GM18502 (cell line): Measurements from ENCODE around the gene VMP1.
"Not testable (repeated sequence)": the region's sequence is repeated elsewhere in the genome, so short reads cannot be mapped to it uniquely, and the experiment has no call there.

Experiments
- ATAC-seq: cut with Tn5 transposase; IDR thresholded peaks from one replicate; pipeline ENCODE4 v1.9.1; 2021; ENCODE audit warnings: mild to moderate bottlenecking; ENCODE audit not compliant: unreplicated experiment, poor library complexity

Gene VMP1

DNA sequence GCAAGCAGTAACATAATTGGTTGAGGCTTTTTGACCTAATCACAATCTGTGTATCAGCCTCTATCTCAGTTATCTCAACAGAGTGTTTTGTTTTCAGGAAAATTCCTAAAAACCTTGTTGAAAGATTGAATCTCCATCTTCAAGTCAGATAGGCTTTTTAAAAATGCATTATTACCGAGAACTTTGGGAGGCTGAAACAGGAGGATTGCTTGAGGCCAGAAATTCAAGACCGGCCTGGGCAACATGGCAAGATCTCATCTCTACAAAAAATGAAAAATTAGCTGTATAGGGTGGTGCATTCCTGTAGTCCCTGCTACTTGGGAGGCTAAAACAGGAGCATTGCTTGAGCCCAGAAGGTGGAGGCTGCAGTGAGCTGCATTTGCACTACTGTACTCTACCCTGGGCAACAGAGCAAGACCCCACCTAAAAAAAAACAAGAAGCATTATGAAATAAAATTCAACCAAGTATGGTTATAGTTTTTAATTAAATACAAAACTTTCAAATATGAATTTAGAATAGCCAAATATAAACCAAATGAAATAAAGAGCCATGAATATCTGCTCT, 68.4 kb downstream of the VMP1 start:
- ATAC-seq: no peak

DNA sequence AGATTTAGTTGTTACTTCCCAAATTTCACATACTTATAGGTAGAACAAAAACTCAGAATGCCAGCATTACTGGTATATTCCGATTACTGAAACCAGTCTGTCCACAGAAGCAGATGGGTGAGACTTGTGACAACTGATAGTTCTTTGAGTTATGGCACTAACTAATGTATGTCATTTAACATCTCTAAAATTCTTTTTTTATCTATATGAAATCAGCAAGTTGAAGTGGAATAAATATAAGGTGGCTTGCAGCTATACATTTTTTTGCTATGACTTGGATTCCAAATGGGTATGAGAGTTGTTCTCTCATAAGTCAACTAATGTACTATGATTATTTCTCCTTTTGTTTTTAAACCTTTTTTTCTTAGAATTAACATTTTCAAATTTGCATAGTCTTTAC, 69.1 kb downstream of the VMP1 start:
- no peak for ATAC-seq

DNA sequence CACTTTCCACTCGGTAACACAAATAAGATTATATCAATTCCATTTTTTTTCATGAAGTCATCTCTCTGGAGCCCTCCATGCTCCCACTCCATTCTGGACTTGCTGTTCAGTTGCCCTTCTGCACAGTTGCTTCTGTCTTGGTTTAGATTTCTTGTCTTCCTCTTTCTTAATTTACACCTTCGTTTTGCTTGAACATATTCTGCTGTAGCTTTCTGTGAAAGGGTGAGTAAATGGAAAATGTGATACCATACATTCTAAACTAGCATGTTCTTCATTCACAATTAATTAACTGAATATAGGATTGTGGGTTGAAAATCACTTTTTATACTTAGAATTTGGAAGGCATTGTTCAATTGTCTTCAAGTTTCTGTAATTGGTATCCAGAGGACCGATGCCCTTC, 69.6 kb downstream of the VMP1 start:
- ATAC-seq: no peak

DNA sequence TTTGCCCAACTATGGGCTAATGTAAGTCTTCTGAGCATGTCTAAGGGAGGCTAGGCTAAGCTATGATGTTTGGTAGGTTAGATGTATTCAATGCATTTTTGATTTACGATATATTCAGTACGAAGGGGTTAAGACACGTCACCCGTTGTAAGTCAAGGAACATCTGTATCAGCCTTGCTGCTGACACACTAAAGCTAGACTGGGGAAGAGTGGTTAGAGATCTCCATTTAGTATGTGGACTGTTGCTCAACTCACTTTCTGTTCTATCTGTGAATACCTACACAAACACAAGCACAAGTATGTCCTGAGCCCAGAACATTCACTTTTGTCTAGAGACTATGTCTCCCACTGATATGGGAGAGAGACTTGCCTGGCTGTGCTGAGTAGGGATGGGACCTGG, 71.5 kb downstream of the VMP1 start:
- ATAC-seq: no peak

DNA sequence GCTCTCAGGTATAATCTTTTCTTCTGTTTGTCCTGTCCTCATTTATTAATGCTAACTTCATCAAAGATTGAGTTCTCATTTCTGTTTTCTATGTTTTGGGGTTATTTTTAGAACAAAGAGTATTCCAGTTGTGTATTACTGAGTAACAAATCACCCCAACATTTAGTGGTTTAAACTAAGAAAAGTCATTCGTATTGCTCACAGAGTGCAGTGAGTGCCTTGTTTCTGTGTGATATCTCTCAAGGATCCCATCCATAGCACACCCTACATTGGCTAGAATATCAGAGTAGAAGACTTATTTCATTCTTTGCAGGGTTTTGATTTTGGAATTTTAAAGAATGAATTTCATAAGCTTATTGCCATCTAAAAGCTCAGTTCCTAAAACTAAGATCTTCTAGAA, 72.1 kb downstream of the VMP1 start:
- no peak for ATAC-seq

DNA sequence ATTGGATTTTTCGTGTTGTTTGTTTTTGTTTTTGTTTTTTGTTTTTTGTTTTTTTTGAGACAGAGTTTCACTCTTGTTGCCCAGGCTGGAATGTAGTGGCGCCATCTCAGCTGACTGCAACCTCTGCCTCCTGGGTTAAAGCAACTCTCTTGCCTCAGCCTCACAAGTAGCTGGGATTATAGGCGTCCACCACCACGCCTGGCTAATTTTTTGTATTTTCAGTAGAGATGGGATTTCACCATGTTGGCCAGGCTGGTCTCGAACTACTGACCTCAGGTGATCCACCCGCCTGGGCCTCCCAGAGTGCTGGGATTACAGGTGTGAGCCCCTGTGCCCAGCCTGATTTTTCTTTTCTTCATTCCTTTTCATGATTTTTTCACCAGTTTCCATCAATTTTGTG, 73.1 kb downstream of the VMP1 start:
- not testable (repeated sequence) for ATAC-seq

DNA sequence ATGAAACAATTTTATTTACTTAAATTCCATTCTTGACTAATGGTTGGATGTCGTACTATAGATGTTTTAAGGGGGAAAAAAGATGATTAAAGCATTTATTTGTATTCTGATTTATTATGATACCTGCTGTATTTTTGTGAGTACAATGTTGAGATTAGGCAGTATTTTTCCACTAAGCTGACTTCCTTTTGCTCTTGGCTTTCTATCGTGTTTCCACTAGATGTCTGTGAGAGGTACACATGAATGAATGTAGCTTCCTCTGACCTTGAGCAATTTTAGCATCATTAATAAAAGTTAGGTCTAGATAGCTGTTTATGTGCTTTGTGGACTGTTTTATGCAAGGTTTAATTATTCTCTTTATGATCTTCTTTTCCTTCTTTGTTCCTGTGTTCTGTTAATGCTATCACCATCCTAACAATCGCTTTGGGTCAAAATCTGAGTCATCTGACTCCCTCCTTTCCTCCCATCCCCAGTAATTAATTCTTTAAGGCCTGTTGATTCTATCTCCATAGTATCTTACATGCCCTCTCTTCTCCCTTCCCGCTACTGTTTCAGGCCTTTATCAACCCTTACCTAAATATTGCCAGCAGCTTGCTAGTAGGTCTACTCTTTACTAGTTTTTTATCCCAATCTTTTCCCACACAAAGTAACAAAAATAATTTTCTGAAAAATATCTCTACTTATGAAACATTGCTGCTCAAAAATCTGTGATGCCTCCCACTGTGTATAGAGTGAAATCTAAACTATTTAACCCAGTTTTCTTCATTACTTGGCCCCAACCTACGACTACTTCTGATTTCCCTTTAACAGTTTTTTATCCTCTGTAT, 76.0 kb downstream of the VMP1 start:
- no peak for ATAC-seq

DNA sequence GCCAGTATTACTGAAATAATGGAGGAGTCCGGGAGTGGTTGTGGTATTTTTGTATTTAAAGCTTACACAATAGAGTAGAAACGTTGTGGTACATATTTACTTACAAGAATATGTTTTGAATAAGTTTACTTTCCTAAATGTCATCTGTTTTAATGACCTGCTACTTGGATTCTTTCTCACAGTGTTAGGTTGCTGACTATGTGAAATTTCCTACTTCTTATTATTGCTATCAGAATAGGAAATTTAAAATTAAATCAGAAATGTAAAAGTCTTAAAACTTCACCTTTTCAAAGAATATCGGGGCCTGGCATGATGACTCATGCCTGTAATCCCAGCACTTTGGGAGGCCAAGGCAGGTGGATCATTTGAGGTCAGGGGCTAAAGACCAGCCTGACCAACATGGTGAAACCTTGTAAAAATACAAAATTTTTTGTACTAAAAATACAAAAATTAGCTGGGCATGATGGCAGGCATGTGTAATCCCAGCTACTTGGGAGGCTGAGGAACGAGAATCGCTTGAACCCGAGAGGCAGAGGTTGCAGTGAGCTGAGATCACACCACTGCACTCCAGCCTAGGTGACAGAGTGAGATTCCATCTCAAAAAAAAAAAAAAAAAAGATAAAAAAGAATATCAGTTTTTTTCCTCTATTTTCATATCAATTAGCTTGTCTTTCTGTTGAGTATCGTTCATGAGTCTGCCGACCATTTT, 77.8 kb downstream of the VMP1 start:
- ATAC-seq: no peak

DNA sequence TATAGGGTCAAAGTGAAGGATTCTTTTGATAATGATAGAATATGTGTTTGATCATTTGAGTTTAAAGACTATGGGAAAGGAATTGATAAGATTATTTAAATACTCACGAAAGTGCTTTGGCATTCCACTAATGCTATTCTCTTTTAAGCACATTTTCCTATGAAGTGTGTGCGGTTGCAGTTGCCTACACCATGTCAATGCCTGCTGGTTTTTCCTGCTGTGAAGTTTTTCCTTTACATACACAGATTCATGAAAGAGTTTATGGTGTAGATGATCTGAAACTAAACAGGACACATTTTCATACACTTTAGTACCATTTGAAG, 78.7 kb downstream of the VMP1 start:
- ATAC-seq: no peak

DNA sequence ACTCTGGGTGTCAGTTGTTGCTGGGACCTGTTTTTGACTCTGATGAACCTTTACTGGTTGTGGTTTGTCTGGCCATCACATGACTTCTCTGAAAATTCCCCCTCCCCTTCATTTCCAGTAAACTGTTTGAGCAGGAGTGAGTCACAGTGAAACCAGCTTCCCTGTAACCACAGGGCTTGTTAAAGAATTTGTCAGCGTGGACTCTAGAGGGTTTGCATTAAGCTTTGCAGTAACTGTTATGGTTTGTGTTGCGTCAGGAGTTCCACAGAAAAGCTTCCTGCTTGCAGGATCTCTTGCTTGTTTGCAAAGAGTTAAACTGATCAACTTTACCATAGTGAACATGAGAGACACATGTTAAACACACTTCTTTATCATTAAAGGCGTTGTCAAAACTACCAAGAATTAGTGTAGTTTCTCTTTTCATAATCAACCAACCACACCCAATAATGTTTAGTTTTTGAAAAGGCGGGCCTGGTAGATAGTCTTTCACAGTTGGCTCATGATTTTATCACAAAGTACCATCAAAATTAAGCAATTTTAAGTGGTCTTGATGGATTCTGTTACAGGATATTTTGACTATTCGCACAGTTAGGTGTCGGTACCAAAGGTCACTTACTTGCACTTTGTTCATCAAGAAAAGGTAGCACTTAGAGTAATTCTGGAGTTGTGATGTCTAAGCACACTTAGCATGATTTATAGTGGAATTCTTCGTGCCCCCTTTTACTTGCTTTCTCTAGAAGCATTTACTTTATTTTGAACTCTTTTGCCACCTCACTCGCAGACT, 79.3 kb downstream of the VMP1 start:
- ATAC-seq: peak; percentile 90

DNA sequence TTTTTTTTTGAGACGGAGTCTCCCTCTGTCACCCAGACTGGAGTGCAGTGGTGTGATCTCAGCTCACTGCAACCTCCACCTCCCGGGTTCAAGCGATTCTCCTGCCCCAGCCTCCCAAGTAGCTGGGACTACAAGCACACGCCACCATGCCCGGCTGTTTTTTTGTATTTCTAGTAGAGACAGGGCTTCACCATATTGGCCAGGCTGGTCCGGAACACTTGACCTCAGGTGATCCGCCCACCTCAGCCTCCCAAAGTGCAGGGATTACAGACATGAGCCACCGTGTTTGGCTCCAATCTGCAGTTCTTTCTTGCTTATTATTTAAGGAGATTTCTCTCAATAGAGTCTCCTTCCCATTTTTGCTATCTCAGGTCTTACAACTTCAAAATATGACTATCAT, 82.4 kb downstream of the VMP1 start:
- not testable (repeated sequence) for ATAC-seq

DNA sequence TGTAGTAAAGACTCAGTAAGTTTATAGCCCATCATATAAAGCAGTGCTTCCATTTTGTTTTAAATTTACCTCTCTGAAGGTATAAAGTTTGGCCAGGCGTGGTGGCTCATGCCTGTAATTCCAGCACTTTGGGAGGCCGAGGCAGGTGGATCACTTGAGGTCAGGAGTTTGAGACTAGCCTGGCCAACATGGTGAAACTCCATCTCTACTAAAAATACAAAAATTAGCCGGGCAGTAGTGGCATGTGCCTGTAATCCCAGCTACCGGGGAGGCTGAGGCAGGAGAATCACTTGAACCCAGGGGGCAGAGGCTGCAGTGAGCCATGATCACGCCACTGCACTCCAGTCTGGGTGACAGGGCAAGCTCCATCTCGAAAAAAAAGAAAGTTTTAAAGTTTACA, 83.0 kb downstream of the VMP1 start:
- not testable (repeated sequence) for ATAC-seq

DNA sequence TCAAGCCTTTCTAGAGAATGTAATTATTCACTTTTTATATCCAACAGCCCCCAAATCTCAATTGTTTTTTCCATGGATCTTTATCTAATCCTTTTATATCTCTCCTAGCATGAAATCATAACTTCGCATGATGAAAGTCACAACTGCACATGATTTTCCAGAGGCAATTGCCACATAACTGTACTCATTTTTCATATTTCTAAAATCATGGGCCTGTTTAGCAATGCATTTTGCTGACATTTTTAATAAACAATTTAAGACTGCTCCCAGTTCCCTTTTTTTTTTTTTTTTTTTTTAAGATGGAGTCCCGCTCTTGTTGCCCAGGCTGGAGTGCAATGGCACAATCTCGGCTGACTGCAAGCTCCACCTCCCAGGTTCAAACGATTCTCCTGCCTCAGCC, 83.5 kb downstream of the VMP1 start:
- no peak for ATAC-seq

DNA sequence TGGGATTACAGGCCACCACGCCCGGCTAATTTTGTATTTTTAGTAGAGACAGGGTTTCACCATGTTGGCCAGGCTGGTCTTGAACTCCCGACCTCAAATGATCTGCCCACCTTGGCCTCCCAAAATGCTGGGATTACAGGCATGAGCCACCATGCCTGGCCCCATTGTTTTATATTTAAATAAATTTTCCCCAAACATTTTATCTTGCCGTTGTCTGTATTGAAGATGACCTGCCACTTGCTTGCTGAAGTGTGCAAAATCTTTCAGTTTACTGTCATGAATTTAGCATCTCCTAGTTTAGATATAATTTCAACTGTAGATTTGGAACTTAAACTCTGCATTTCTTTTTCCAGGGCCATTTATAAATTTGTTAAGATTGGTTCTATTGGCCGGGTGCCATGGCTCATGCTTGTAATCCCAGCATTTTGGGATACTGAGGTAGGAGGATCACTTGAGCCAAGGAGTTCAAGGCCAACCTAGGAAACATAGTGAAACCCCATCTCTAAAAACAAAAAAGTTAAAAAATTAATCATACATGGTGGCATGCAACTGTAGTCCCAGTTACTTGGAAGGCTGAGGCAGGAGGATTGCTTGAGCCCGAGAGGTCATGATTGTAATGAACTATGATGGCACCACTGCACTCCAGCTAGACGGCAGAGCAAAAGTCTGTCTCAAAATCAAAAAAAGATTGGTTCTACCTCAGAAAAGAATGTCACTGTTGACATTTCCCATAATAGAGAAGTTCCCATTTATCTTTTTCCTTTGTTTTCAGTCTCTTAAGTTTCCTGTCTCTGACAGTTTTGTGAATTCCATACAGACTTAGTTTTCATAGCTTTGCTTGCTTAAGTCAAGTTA, 84.4 kb downstream of the VMP1 start:
- ATAC-seq: no peak

DNA sequence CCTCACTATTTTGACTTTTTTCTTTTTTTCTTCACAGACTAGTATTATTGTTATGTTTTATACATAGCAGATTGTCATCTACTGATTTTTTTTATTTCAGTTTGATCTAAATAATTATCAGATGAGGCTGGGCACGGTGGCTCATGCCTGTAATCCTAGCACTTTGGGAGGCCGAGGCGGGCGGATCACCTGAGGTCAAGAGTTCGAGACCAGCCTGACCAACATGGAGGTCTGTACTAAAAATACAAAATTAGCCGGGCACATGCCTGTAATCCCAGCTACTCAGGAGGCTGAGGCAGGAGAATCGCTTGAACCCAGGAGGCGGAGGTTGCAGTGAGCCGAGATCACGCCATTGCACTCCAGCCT, 85.0 kb downstream of the VMP1 start:
- not testable (repeated sequence) for ATAC-seq

DNA sequence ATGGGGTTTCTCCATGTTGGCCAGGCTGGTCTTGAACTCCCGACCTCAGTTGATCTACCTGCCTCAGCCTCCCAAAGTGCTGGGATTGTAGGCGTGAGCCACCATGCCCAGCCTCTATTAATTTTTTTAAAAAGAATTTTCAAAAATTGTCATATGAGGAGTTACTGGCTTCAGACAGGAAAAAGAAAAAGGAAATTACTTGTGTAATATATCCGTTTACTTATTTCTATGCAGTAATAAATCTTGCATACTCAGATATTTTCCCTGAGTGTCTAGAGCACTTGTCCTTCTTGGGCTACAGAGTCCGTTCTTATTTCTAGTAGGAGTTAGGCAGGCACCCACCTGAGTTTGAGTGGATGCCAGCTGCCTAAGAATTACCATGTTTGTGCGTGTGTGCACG, 85.8 kb downstream of the VMP1 start:
- ATAC-seq: no peak

DNA sequence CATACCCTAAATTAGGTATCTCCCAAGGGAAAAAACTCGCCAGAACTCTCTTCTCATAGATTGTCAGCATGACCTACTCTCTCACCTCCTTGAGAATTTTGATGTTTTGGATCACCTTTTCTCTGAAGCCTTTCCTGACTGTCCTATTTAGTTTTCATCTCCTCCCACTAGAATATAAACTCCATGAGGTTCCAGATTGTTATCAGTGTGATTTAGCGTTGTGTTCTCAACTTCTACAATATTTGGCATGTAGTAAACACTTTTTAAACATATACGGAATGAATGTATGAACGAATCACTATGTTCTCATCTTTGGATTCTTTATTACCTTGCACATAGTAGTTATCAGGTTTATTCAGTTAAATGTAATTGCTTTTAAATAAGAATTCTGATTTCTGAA, 88.7 kb downstream of the VMP1 start:
- no peak for ATAC-seq

DNA sequence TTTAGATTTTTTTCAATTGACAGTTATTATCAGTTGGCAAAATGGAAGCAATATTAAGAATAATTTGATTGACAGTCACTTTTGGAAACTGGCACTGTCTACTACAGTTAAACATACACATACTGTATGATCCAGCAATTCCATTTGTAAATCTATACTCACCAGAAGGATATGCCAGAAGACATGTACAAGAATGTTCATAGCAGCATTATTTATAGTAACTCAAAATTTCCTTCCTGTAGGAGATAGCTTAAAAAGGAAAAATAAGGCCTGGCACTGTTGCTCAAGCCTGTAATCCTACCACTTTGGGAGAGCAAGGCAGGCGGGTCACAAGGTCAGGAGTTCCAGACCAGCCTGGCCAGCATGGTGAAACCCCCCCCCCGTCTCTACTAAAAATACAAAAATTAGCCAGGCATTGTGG, 89.3 kb downstream of the VMP1 start:
- ATAC-seq: no peak

DNA sequence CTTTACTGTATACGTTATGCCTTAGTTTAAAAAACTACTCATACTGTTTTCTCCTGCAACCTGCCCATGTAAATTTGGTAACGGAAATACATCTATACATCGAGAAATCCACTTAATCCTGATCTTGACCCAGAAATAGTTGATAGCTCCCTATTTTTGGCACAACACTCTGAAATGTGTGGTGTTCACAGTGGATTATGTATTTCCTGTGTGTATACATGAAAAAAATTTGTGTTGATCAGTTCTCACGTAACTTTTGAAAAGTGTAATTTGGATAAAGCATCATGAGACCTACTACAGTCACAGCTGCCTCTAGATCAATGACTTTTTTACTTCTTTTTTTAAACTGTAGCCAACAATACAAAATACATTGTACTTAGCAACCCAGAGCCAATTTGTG, 90.7 kb downstream of the VMP1 start:
- no peak for ATAC-seq

DNA sequence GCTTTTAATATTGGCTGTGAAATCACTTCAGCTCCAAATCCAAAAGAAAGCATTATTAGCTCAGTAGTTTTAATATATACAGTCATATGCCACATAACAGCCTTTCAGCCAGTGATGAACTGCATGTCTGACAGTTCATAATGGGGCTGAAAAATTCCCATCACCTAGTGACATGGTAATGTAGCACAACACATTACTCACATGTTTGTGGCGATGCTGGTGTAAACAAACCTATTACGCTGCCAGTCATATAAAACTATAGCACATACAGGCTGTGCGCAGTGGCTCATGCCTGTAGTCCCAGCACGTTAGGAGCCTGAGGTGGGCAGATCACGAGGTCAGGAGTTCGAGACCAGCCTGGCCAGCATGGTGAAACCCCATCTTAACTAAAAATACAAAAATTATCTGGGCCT, 93.1 kb downstream of the VMP1 start:
- ATAC-seq: no peak
